Measurements from ENCODE around the gene MCC.

MCC gene

GRCh38 chr5:113329981-113330380 is 158.3 kb downstream of the MCC start:
- no peak for DNase-seq (ENCODE audit: low read depth in 2 of 2, low spot score in 1 of 2)

GRCh38 chr5:113325054-113325453 is 163.2 kb downstream of the MCC start:
- no peak for DNase-seq (ENCODE audit: low read depth in 2 of 2, low spot score in 1 of 2)

GRCh38 chr5:113321276-113321675 is 167.0 kb downstream of the MCC start:
- DNase-seq (ENCODE audit: low read depth in 2 of 2, low spot score in 1 of 2) = no peak

- no peak for DNase-seq (ENCODE audit: low read depth in 2 of 2, low spot score in 1 of 2)
Measured at GRCh38 chr5:113320273-113320780, 167.9 kb downstream of the MCC start.

GRCh38 chr5:113319256-113320053 is 168.8 kb downstream of the MCC start:
- no peak for DNase-seq (ENCODE audit: low read depth in 2 of 2, low spot score in 1 of 2)

GRCh38 chr5:113317636-113318035 is 170.6 kb downstream of the MCC start:
- no peak for DNase-seq (ENCODE audit: low read depth in 2 of 2, low spot score in 1 of 2)

GRCh38 chr5:113311301-113311700 is 177.0 kb downstream of the MCC start:
- DNase-seq (ENCODE audit: low read depth in 2 of 2, low spot score in 1 of 2) = no peak

- no peak for DNase-seq (ENCODE audit: low read depth in 2 of 2, low spot score in 1 of 2)
Measured at GRCh38 chr5:113302120-113302519, 186.1 kb downstream of the MCC start.

GRCh38 chr5:113299591-113299990 is 188.7 kb downstream of the MCC start:
- DNase-seq (ENCODE audit: low read depth in 2 of 2, low spot score in 1 of 2) = no peak

- DNase-seq (ENCODE audit: low read depth in 2 of 2, low spot score in 1 of 2) = no peak
Measured at GRCh38 chr5:113296676-113297075, 191.6 kb downstream of the MCC start.

- no peak for DNase-seq (ENCODE audit: low read depth in 2 of 2, low spot score in 1 of 2)
Measured at GRCh38 chr5:113295111-113295539, 193.1 kb downstream of the MCC start.

GRCh38 chr5:113294311-113295110 is 193.7 kb downstream of the MCC start:
- DNase-seq (ENCODE audit: low read depth in 2 of 2, low spot score in 1 of 2) = peak; percentile 46 to 53

- no peak for DNase-seq (ENCODE audit: low read depth in 2 of 2, low spot score in 1 of 2)
Measured at GRCh38 chr5:113293975-113294310, 194.3 kb downstream of the MCC start.

- no peak for DNase-seq (ENCODE audit: low read depth in 2 of 2, low spot score in 1 of 2)
Measured at GRCh38 chr5:113293068-113293974, 194.9 kb downstream of the MCC start.

- no peak for DNase-seq (ENCODE audit: low read depth in 2 of 2, low spot score in 1 of 2)
Measured at GRCh38 chr5:113292462-113292861, 195.8 kb downstream of the MCC start.

GRCh38 chr5:113283558-113283957 is 204.7 kb downstream of the MCC start:
- no peak for DNase-seq (ENCODE audit: low read depth in 2 of 2, low spot score in 1 of 2)

- DNase-seq (ENCODE audit: low read depth in 2 of 2, low spot score in 1 of 2) = no peak
Measured at GRCh38 chr5:113282472-113282871, 205.8 kb downstream of the MCC start.

GRCh38 chr5:113281194-113281593 is 207.1 kb downstream of the MCC start:
- no peak for DNase-seq (ENCODE audit: low read depth in 2 of 2, low spot score in 1 of 2)

GRCh38 chr5:113280541-113280940 is 207.7 kb downstream of the MCC start:
- no peak for DNase-seq (ENCODE audit: low read depth in 2 of 2, low spot score in 1 of 2)

GRCh38 chr5:113278976-113279375 is 209.3 kb downstream of the MCC start:
- DNase-seq (ENCODE audit: low read depth in 2 of 2, low spot score in 1 of 2) = no peak

GRCh38 chr5:113276493-113276892 is 211.8 kb downstream of the MCC start:
- DNase-seq (ENCODE audit: low read depth in 2 of 2, low spot score in 1 of 2) = no peak

All from stimulated activated CD8-positive, alpha-beta memory T cell treated with anti-CD3 and anti-CD28 coated beads, Interleukin-4, amount 100 ng/mL, for 4 hours (primary cell).